SU-DHL-6 (cell line): ENCODE results near the gene DMRT1.

ENCODE experiments used
- EZH2phosphoT487 ChIP-seq: fragments of 200-600 bp; sonication (generic), shearing (Covaris generic); conservative IDR thresholded peaks from 2 replicates; pipeline ENCODE4 v1.6.1; 2018; ENCODE audit warnings: mild to moderate bottlenecking, antibody characterized with exemption, low read length, moderate library complexity, mixed read lengths
- TF ChIP-seq, protein P1 (sequence below): fragments of 200-600 bp; sonication (generic); IDR thresholded peaks from one replicate; pipeline ENCODE4 v1.5.1; 2017; ENCODE audit warnings: antibody characterized with exemption, mild to moderate bottlenecking, low read length, moderate library complexity; ENCODE audit not compliant: insufficient read depth, poor library complexity, severe bottlenecking

DNA sequence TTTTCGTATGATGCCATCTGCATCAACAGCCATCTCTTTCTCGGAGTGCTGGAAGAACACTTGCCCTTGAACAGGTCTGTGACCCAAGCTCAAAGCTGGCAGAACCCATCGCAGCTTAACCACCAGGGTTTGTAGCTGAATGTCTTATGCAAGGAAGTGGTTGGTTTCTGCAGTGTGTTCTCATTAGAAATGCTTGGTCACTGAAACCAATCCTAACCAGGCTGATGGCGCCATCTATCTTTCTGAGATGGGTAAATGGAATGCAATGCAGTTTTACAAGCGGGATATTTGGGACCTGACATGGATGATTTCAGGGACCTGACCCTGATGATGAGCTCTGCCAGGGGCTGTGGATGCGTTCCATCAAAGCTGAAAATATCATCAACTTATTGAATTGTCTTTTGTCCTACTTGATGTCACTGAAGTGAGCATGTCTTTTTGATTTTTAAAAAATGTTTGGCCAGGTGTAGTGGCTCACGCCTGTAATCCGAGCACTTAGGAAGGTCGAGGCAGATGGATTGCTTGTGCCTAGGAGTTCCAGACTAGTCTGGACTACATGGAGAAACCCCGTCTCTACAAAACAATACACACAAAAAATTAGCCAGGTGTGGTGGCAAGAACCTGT lies 163.7 kb downstream of the DMRT1 start:
- TF ChIP-seq, protein P1, sequence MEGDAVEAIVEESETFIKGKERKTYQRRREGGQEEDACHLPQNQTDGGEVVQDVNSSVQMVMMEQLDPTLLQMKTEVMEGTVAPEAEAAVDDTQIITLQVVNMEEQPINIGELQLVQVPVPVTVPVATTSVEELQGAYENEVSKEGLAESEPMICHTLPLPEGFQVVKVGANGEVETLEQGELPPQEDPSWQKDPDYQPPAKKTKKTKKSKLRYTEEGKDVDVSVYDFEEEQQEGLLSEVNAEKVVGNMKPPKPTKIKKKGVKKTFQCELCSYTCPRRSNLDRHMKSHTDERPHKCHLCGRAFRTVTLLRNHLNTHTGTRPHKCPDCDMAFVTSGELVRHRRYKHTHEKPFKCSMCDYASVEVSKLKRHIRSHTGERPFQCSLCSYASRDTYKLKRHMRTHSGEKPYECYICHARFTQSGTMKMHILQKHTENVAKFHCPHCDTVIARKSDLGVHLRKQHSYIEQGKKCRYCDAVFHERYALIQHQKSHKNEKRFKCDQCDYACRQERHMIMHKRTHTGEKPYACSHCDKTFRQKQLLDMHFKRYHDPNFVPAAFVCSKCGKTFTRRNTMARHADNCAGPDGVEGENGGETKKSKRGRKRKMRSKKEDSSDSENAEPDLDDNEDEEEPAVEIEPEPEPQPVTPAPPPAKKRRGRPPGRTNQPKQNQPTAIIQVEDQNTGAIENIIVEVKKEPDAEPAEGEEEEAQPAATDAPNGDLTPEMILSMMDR = peak; percentile 67
- TF ChIP-seq EZH2phosphoT487 = no peak
